Upper lobe of left lung (tissue), 4 donors: ENCODE data around the gene PLIN1.

Experiments
- CTCF ChIP-seq, 6 experiments: fragments of 450-650 bp in 4 of 6; fragments of 200-600 bp in 2 of 6; sonication (generic) in 2 of 6; IDR thresholded peaks; one replicate each; pipeline ENCODE4 v1.5.1; 2016 to 2019; ENCODE audit warnings: antibody characterized with exemption in 6 of 6
- POLR2A ChIP-seq, 4 donors: fragments of 450-650 bp; IDR thresholded peaks; one replicate each; pipeline ENCODE4 v1.5.1; 2016 to 2017; ENCODE audit warnings: antibody characterized with exemption in 4 of 4, mild to moderate bottlenecking in 2 of 4
- POLR2AphosphoS5 ChIP-seq, 2 donors: sonication (generic); formaldehyde crosslinking; IDR thresholded peaks; one replicate each; pipeline ENCODE4 v1.5.1; 2017; ENCODE audit warnings: antibody characterized with exemption in 2 of 2

DNA sequence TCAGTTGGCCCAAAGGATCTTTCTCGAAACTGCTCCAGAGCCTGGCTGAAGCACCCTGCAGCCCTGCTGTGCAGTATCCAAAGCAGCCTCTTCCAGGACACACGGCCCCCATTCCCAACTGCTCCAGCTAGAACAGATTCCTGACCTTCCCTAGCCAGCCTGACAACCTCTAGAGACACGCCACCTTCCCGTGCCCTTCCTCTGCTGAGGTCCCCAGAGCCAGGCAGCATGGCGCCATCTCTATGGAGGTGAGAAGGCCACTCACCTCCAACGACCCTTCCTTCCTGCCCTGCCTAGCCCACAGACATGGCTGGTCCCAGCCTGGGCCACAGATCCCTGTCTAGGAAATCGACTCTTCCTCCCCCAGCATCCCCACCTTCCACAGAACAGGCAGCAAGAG is 27.0 kb downstream of the PLIN1 start:
- TF ChIP-seq CTCF (IDR thresholded peaks at IDR 0.05) = no peak
- TF ChIP-seq POLR2A (IDR thresholded peaks at IDR 0.05) = no peak
- TF ChIP-seq POLR2AphosphoS5 (IDR thresholded peaks at IDR 0.05) = no peak
